Keratinocyte (primary cell): Measurements from ENCODE around the gene TNNT2. TPM values are rescaled to one million over a fixed set of nuclear protein-coding genes. Genes with fewer than 3 reads are reported as not detected.

Experiments
- DNase-seq: peaks from one replicate; pipeline ENCODE4 v3.0.0-alpha.2; 2011; ENCODE audit warnings: low read depth, missing footprints, low spot score
- FAIRE-seq: peaks from 2 replicates; lab custom pipeline; 2011; peaks lifted over from hg19 to GRCh38; lab: Jason Lieb, UNC
- H2AFZ ChIP-seq: 2 replicates; pipeline ENCODE4 v1.6.0; 2012; ENCODE audit warnings: low read length, control low read depth, inconsistent platforms; ENCODE audit not compliant: control insufficient read depth
- H3K27ac ChIP-seq: 2 replicates; pipeline ENCODE4 v1.5.1; 2011; ENCODE audit warnings: low read length; ENCODE audit not compliant: control insufficient read depth, insufficient read depth
- H3K27me3 ChIP-seq: 3 replicates; pipeline ENCODE4 v1.6.0; 2011; ENCODE audit warnings: low read length; ENCODE audit not compliant: control insufficient read depth, insufficient read depth; ENCODE audit errors: extremely low read depth
- H3K36me3 ChIP-seq, 2 experiments: 2 replicates in 1 of 2; 3 replicates in 1 of 2; pipeline ENCODE4 v1.5.1; 2011; ENCODE audit warnings: low read length in 2 of 2, mild to moderate bottlenecking in 1 of 2; ENCODE audit not compliant: control insufficient read depth in 2 of 2, insufficient read depth in 2 of 2; ENCODE audit errors: extremely low read depth in 1 of 2
- H3K4me1 ChIP-seq: 3 replicates; pipeline ENCODE4 v1.5.1; 2011; ENCODE audit warnings: low read length; ENCODE audit not compliant: control insufficient read depth, insufficient read depth; ENCODE audit errors: extremely low read depth
- H3K4me2 ChIP-seq: 3 replicates; pipeline ENCODE4 v1.6.0; 2011; ENCODE audit warnings: low read depth, low read length; ENCODE audit not compliant: control insufficient read depth, insufficient read depth; ENCODE audit errors: extremely low read depth
- H3K4me3 ChIP-seq, 3 experiments: fragments of 200-600 bp in 1 of 3; sonication (generic) in 1 of 3; 2 replicates in 2 of 3; 3 replicates in 1 of 3; pipeline ENCODE4 v1.5.1; 2011 to 2016; ENCODE audit warnings: low read length in 3 of 3, mild to moderate bottlenecking in 3 of 3, control low read depth in 2 of 3, inconsistent platforms in 1 of 3, low read depth in 1 of 3, mixed read lengths in 1 of 3, mixed run types in 1 of 3, moderate library complexity in 1 of 3; ENCODE audit not compliant: control insufficient read depth in 2 of 3, insufficient read depth in 2 of 3; ENCODE audit errors: extremely low read depth in 1 of 3
- H3K79me2 ChIP-seq: 2 replicates; pipeline ENCODE4 v1.6.0; 2012; ENCODE audit warnings: low read length; ENCODE audit not compliant: control insufficient read depth, insufficient read depth
- H3K9ac ChIP-seq: 3 replicates; pipeline ENCODE4 v1.6.0; 2011; ENCODE audit warnings: low read length; ENCODE audit not compliant: control insufficient read depth, insufficient read depth; ENCODE audit errors: extremely low read depth
- H3K9me1 ChIP-seq: 3 replicates; pipeline ENCODE4 v1.6.0; 2011; ENCODE audit warnings: low read length; ENCODE audit not compliant: control insufficient read depth, insufficient read depth; ENCODE audit errors: extremely low read depth
- H3K9me3 ChIP-seq: 2 replicates; pipeline ENCODE4 v1.5.1; 2012; ENCODE audit warnings: low read depth, low read length; ENCODE audit not compliant: control insufficient read depth
- H4K20me1 ChIP-seq: 3 replicates; pipeline ENCODE4 v1.6.0; 2011; ENCODE audit warnings: low read length; ENCODE audit not compliant: control insufficient read depth, insufficient read depth; ENCODE audit errors: extremely low read depth
- CTCF ChIP-seq, 3 experiments: IDR thresholded peaks in 1 of 3; conservative IDR thresholded peaks in 1 of 3; optimal IDR thresholded peaks in 1 of 3; 2 replicates in 2 of 3; 3 replicates in 1 of 3; pipeline versions ENCODE3 to v1.5.1; 2011; ENCODE audit warnings: low read length in 3 of 3, mild to moderate bottlenecking in 3 of 3, moderate library complexity in 2 of 3, control low read depth in 1 of 3, inconsistent platforms in 1 of 3; ENCODE audit not compliant: insufficient read depth in 2 of 3; ENCODE audit errors: extremely low read depth in 1 of 3
- EZH2 ChIP-seq: IDR thresholded peaks from one replicate; pipeline ENCODE4 v1.6.1; 2012; ENCODE audit warnings: inconsistent platforms, mild to moderate bottlenecking, low read length, moderate library complexity
- dilution Hi-C: fragments of 300-500 bp; cut with MboI; formaldehyde crosslinking; loops from one replicate; pipeline ENCODE4 v1.7.0; 2020; ENCODE audit warnings: low sequenced_read_pairs; ENCODE audit not compliant: extremely low pct_ligation_motif_present
- polyA plus RNA-seq, 5 experiments: library from polyadenylated mRNA; depleted of rRNA in 3 of 5; stranded (reverse) in 3 of 5; stranded (forward) in 1 of 5; unstranded in 1 of 5; fragments of >200 nt; gene quantifications; 1 replicate in 1 of 5; 2 replicates in 3 of 5; 3 replicates in 1 of 5; pipeline versions ENCODE4 v1.2.1 to v1.2.3, GENCODE V29; 2011 to 2012; ENCODE audit warnings: missing spikeins in 2 of 5, low read depth in 1 of 5, low replicate concordance in 1 of 5

The TNNT2 gene
- polyA plus RNA-seq, 1 donor (not counting 4 experiments of a cell fraction or from before 2014, with no cell fraction given): 1.4 TPM

GRCh38 chr1:201346987-201347386 is 30.5 kb downstream of the TNNT2 start:
- H3K4me2 ChIP-seq: peak overlapping the region; percentile 70
- H3K79me2 ChIP-seq: no peaks in the 10 kb centered on the region
- no peaks in the 10 kb centered on the region for H3K36me3 ChIP-seq
- no peak overlapping the region for H3K4me3 ChIP-seq
- dilution Hi-C loops: no loop called here
- H3K9me3 ChIP-seq: no peaks in the 10 kb centered on the region
- H3K9me1 ChIP-seq: no peaks in the 10 kb centered on the region
- H2AFZ ChIP-seq: no peak overlapping the region
- no peak for DNase-seq
- TF ChIP-seq CTCF (optimal IDR thresholded peaks at IDR 0.05 in 1 of 3, IDR thresholded peaks at IDR 0.05 in 1 of 3, conservative IDR thresholded peaks at IDR 0.05 in 1 of 3; ENCODE audit: extremely low read depth in 1 of 3, insufficient read depth in 2 of 3, low read length in 3 of 3) (no peak), EZH2 (no peak)
- no peaks in the 10 kb centered on the region for H4K20me1 ChIP-seq
- H3K27me3 ChIP-seq: no peaks in the 10 kb centered on the region
- no peak overlapping the region for H3K27ac ChIP-seq
- H3K9ac ChIP-seq: peak overlapping the region; percentile 24
- FAIRE-seq: no peak
- peaks cover 35% of the 10 kb centered on the region for H3K4me1 ChIP-seq

DNA sequence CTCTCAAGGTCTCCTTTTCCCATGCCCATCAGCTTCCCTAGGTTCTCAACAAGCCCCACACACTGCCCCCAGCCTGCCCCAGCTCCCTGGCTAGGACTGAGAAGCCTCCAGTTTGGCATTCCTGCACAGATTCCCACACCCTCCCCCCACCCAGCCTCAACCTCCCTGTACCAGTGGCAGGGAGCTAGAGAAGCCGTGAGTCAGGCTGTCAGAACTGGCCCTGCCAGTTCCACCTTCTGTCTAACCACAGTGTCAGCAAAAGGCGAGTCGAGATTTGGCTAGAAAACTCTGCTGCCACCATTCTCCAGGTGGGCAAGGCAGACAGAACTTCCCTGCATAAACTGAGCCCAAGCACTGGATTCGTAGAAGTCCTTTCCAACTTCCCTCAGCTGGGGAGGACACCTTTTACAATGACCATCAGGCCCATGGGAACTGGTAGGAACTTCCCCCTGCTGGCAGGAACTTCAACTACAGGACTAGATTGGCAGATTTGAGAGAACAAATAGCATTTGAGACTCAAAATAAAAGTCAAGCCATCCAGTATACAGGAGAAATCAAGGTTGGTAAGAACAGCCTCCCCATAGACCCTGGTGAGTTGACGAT is 31.0 kb downstream of the TNNT2 start:
- Histone ChIP-seq H3K9me1 (no peaks in the 10 kb centered on the region), H3K9ac (peak overlapping the region; percentile 24), H3K4me1 (peaks cover 35% of the 10 kb centered on the region), H2AFZ (peak overlapping the region; percentile 11), H3K79me2 (no peaks in the 10 kb centered on the region), H3K4me3 (peak overlapping the region in 1 of 3 experiments; percentile 1), H3K9me3 (no peaks in the 10 kb centered on the region), H3K27me3 (no peaks in the 10 kb centered on the region), H3K36me3 (no peaks in the 10 kb centered on the region), H3K27ac (peak overlapping the region; percentile 19), H3K4me2 (peak overlapping the region; percentile 70), H4K20me1 (no peaks in the 10 kb centered on the region)
- dilution Hi-C loops: no loop called here
- peak; percentile 82 for FAIRE-seq
- TF ChIP-seq CTCF (optimal IDR thresholded peaks at IDR 0.05 in 1 of 3, IDR thresholded peaks at IDR 0.05 in 1 of 3, conservative IDR thresholded peaks at IDR 0.05 in 1 of 3; ENCODE audit: extremely low read depth in 1 of 3, insufficient read depth in 2 of 3, low read length in 3 of 3): peak; percentile 67 to 97 (median 82)
- TF ChIP-seq EZH2: no peak
- DNase-seq: no peak
